GM19023 (cell line): ENCODE data around the gene CORO1C.

Experiments used
- ATAC-seq: cut with Tn5 transposase; IDR thresholded peaks from one replicate; pipeline ENCODE4 v1.9.1; 2021; ENCODE audit warnings: mild to moderate bottlenecking, moderate library complexity; ENCODE audit not compliant: unreplicated experiment

Gene CORO1C

DNA sequence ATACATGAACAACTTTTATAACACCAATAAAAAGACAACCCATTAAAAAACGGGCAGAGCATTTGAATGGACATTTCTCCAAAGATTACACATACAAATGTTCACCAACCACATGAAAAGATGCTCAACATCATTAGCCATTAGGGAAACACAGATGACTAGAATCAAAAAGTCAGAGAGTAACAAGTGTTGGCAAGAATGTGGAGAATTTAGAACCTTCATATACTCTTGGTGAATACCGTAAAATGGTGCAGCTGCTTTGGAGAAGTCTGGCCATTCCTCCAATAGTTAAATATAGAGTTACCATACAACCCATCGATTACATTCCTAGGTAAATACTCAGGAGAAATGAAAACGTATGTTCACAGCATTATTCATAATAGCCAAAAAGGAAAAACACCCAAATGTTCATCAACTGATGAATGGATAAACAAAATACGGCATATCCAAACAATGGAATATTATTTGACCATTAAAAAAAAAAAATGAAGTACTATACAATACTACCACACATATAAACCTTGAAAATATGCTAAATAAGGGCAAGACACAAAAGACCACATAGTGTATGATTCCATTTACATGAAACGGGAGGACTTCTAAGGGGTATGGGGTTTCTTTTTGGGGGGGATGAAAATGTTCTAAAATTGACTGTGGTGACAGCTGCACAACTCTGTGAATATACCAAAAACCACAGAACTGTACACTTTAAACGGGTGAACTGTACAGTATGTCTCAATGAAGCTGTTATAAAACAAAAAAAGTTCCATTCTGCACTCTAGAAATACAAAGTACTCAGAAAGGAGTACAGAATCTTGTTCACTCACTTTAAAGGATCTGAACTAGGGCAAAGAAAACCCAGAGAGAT is 3.2 kb downstream of the CORO1C start:
- no peak for ATAC-seq

DNA sequence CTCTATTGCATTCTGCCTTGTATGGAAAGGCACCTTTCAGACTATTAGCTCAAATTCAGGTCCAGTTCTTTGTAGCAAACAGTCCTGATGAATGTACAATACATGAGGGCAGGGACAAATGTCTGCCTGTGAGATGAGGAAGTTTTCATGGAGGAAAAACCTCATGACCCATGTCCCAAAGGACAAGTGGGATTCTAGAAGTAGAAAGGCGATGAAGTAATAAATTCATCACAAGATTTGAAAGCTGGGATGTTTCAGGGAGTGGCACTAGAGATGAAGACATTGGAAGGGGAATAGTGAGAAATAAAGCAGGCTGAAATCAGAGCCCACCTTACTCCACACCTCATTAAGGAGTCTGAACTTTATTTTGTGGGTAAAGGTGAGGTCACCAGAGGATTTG is 4.2 kb downstream of the CORO1C start:
- ATAC-seq, result no peak

DNA sequence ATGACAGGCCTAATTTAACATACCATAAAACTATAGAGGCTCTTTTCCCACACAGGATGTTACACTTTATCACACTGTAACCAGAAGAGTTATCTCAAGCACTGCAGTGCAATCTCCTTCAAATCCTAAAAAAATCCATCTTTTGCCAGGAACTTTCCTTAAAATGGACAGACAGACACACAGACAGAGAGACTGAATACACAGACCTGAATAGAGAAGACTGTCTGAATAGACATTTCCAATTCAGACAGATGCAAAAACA is 6.5 kb downstream of the CORO1C start:
- no peak for ATAC-seq

DNA sequence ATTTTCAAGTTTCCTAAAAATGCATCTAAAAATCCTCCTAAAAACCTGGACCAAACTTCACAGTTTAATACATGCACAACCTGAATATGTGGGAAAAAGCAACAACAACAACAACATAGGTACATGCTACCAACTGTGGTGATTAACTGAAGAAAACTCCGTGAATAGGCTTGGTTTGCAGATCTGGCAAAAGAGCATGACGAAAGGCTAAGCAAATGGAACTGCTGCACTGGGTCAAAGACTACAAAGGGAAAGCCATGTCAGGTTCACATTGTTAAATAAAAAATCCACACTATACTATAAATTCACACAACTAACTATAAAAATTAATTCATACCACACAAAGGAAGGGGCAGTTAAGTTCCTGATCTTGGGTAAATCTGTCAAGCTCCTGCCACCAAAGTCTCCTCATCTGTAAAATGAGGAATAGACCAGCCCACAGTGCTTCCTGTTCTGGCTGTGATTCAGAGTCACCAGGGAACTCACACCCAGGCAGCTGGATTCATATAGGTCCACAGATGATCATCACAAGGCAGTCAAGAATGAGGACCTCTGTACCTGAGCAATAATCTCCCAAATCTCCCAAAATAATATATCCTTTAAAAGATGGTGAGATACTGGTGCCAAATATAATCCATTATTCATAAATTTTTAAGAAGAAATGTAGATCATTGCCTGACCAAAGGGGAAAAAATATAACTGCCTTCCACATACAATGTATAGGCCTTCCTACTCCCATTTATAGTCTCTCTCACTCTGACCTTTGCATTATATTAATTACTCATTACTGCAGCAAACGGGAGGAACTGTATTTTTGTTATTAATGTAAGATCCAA is 7.0 kb downstream of the CORO1C start:
- ATAC-seq, result no peak

DNA sequence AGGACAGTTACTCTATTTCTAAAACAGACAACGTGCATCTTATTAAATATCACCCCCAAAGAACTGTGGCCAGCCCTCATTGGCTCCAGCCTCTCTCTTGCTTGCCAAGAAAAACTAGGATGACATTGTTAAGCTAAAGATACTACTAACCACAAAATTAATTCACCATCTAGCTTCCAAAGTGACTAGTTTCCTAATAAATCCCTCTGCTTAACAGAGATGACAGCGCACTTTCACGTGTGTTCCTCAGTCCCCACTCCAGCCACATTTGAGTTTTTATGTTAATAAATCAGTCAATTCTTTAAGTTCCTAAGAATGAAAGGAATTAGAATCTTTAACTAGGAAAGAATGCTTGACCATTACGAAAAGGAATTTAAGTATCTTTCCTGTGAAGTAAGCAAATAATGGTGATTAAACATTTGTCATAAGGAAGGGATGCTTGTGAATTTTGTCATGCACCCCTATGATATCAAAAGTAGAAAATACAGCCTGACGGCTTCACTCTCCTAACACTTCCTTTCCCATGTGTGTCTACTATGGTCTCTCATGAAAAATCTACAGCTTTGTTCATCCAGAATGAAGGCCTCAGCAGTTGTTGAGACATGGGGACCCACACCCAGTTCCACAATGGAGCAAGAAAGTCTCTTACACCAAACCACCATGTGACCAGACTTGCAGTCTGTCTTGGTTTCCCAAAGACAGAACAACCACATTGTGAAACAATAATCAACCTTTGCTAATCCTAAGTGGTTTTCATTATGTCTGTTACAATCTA is 8.1 kb downstream of the CORO1C start:
- ATAC-seq, result no peak

DNA sequence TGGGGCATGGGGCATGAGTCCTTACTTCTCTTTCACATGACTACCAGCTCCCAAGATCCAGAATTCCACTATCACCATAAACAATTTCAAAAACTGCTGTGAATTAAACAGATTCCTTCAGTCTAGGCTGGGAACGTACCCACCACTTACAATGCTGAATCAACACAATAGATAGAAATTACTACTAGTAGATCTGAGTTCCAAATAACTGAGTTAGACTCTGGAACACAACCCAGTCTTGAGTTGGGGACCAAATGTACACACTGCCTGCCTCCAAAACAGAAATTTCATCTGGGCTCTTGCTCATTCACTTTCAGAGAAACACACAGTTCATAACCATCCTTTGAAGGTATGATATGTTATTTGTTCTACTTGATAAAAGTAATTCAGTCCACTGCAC is 8.9 kb downstream of the CORO1C start:
- no peak for ATAC-seq

DNA sequence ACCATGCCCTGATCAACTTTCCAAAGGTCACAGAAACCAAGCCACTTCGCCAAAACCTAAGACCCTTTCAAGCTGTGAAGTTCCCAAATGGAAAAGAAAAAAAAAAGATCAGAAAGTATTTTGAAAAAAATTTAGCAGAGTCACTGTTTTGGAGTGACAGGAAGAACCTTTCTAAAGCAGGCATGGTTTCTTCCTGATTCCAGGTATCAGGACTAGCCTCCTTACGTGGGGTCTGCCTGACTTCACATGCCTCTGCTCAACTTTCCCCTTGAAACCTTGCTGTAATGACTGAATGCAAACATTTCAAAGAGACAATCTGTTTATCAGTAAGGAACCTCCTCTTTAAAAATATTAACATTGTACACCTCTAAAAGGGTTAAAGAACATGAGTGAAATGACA is 9.5 kb downstream of the CORO1C start:
- no peak for ATAC-seq

DNA sequence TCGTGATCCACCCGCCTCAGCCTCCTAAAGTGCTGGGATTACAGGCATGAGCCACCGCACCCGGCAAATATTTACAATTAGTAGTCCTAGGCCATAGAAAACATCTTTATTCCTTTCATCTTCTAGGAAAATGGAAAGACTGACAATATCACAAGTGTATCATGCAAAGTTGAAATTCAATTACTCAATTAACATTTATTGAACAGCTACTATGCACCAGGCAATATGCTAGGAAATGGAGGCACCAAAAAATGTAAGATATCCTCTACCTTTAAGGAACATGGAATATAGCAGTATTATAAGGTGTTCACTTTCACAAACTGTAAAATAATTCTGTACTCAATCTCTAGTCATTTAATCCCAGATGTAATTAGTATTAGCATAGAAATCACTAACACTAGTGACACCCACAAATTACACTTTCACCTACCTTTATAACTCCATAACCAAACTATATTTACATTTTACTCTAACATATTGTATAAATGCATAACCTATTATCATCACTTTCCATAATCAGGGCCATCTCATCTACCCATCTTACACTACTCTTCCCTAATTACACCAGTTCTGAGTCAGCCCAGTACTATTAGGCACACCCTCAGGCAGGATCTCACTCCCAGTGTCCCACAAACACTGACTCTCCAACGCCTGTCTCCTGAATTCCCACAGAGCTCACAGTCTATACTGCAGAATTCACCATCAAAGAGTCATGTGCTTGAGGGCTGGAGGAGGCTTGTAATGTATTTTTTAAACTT is 10.4 kb downstream of the CORO1C start:
- ATAC-seq, result no peak

DNA sequence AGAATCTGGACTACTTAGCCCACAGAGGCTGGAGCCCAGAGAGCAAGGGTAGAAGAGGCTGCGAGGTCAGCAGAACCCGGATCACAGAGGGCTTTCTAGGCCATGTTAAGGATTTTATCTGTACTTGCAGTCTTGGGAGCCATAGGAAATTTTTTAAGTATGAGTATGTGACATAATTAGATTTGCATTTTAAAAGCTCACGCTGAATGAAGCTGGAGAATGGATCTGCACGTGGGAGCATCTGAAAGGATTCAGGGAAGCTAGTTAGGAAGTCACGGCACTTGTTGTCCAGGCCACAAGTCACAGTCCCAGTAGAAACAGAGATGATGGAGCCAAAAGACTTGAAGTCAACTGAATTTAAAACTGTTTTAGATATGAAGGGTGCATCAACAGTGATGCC is 14.1 kb downstream of the CORO1C start:
- no peak for ATAC-seq

DNA sequence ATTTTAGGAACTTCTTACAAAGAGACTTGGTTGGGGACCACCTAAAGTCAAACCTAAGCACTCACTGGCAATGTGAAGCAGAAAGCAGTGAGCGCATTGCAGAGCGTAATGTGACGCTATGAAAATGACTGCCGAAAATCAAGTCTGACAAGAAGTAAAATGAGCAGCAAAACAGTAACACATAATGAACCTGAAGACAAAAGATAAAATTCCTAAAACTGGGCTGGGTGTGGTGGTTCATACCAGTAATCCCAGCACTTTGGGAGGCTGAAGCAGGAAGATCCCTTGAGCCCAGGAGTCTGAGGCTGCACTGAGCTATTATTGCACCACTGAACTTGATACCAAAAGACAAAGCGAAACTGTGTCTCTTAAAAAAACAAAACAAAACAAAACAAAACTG is 16.5 kb downstream of the CORO1C start:
- no peak for ATAC-seq

DNA sequence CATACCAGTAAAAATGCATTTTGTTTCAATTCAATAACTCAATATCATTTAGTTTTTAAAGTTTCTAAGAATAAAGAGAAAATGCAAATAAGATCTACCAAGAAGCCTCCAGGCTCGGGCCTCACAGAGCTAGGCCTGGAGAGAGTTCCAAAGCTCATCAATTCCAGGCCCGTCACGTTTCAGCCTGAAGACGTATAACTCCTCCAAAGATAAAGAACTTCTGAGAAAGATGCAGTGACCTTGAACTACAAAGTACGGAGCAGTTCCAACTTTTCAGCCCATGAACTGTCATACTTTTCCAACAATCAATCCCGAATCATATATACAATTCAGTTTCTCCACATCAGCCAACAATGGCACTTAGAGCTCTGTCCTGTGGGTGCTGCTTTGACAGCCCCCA is 17.8 kb downstream of the CORO1C start:
- no peak for ATAC-seq

DNA sequence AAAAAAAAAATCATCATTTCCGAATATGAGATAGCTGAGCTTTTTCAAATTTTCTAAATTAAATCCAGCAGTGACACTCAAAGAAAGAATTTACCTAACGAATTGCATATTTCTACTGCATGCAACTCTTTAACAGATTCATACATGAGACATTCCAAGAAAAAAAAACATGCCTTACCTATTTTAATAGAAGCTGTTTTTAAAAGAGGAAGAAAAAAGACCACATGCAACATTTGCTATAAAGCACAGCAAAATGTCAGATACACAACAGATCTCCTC is 18.5 kb downstream of the CORO1C start:
- ATAC-seq, result no peak

DNA sequence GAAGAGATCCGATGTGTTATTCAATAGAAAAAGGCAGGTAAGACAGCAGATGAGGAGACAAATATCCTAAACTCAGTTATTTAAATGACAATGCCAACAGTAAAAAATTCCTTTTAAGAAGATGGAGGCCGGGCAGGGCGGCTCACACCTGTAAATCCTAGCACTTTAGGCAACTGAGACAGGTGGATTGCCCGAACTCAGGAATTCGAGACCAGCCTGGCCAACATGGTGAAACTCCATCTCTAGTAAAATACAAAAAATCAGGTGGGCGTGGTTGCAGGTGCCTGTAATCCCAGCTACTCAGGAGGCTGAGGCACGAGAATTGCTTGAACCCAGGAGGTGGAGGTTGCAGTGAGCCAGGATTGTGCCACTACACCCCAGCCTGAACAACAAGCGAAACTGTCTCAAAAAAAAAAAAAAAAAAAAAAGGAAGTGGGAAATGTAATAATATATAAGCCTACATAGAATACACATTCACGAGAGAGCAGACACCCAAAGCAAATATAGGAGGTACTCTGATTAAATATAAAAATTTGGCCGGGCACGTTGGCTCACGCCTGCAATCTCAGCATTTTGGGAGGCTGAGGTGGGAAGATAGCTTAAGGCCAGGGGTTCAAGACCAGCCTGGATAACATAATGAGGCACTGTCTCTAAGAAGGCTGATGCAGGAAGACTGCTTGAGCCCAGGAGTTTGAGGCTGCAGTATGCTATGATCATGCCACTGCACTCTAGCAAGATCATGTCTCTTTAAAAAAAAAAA is 19.0 kb downstream of the CORO1C start:
- ATAC-seq, result no peak

DNA sequence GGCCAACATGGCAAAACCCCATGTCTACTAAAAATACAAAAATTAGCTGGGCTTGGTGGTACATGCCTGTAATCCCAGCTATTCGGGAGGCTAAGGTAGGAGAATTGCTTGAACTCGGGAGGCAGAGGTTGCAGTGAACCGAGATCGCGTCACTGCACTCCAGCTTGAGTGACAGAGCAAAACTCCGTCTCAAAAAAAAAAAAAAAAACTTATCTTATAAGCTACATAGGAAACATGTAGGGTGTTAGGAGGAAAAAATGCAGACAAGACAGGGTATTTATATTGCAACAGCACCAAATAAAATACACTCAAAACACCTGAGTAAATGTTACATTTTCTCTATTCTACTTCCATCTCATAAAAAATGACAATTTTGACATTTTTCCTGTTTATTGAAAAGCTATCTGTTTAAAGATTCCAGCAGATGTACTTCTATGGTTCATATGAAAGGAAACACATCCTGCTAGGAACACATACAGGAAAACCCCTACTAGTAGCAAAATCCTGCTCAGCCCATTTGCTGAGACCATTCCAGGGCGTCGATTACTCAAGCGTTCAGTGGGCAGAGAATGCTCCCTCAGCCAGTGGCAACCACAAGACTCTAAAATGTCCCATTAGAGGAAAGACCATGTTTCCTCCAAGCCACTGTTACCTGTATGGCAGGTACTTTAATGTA is 19.7 kb downstream of the CORO1C start:
- no peak for ATAC-seq

DNA sequence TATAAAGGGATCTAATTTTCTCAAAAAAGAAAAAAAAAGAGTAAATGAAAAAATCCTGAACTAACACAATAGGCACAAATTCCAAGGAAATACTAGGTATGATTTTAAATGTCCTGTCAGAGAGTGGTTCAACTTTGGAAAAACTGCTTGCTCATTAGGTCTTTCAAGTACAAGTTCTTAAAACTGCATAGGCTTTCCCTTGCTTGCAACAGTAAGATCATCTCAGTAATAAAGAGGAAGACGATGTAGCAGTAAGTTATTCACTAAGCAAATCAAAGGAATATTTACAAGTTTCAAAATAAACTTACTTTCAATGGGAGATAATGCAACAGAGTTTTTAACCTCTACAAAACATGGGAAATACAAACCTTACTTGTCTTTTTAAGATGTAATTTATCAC is 21.6 kb downstream of the CORO1C start:
- ATAC-seq, result no peak

DNA sequence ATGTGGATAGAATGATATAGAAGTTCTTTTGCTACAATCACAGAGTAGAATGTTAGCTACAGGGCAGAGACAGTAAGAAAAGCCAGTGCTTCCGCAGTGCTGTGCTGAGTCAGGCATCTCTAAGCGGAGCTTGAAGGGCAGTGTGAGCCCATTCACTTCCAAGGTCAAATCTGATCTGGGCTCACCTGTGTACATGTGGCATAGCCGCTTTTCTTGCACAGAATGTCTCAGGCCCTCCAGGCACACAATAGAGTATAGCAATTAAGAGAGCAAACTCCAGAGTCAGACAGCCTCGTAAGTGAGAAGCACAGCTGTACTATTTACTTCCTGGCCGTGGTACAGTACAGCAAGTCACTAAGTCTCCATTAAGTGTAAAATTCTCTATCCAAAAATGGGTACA is 26.8 kb downstream of the CORO1C start:
- no peak for ATAC-seq

DNA sequence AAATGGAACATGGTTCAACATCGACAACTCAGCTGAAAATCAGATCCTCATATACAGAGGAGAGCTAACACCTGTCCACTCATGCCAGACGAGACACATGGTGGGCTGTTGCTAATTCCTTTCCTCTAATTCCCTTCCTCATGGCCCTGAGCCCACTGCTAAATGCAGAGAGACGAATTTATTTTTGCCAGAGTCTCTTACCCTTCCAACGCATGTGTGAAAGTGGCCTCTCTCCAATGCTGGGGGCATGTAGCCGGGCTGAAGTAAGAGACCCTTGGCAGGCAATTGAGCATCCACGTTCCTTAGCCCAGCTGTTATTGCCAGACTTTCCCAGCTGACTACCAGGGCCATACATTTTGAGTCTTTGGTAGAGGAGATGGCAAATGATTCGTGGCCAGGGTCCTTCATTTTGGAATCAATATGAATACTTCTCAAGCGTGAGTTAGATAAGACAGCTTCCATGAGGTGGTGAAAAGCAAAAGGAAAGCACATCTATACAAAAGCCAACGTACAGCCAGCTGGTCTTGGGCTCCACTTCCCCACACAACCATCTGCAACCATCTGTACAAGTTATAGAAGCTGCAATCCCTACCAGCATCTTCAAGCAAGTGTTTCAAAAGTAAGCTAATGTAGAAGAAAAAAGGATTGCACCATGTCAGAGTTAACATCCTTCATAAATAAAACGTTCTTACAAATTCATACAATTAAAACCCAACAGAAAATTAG is 28.6 kb downstream of the CORO1C start:
- no peak for ATAC-seq

DNA sequence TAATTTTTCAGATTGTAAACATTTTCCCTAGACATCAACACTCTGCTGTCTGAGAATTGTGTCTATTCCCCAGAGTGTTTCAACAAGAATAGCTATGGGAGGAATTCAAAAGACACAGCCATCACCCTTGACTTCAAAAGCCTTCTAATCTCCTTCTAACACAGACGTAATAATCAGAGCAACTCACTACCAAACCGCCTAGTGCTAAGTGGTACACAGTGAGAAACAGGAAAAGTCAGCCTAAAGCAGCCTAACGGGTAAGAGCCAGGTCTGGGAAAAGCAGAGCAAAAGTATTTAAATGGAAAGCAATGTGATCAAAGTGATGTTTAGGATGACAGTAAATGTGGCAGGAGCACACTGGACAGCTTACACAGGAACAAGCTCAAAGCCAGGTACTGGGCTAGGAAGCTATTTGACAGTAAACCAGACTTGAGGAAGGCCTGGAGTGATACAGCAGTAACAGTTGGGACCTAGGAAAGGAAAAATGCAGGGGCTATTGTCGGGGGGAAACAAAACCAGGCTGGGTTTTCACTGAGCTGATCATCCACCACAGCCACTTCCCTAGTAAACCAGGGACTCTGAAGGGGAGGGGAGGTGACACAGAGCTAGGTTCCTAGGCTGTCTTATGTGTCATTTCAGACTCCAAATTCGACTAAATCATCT is 29.4 kb downstream of the CORO1C start:
- no peak for ATAC-seq
